Aorta (tissue), 5 donors: Measurements from ENCODE around the gene CLEC4C. TPM values are rescaled to one million over a fixed set of nuclear protein-coding genes. Genes with fewer than 3 reads are reported as not detected.
"Not testable (repeated sequence)": the region's sequence is repeated elsewhere in the genome, so short reads cannot be mapped to it uniquely, and the experiment has no call there.

Experiments
- ATAC-seq: fragments of 200-7000 bp; cut with Tn5 transposase; one replicate; pipeline ENCODE4 v1.9.1; 2022; ENCODE audit warnings: moderate library complexity; ENCODE audit not compliant: low FRiP score
- DNase-seq, 2 donors: peaks; one replicate each; pipeline ENCODE4 v3.0.0-alpha.2; 2020
- H3K27ac ChIP-seq, 2 donors: one replicate each; pipeline ENCODE4 v1.5.1; 2013; ENCODE audit warnings: low read length in 2 of 2, mild to moderate bottlenecking in 2 of 2, moderate library complexity in 2 of 2, control low read depth in 1 of 2, inconsistent platforms in 1 of 2, low read depth in 1 of 2
- H3K27me3 ChIP-seq, 2 donors: one replicate each; pipeline ENCODE4 v1.6.1; 2013; ENCODE audit warnings: control low read depth in 1 of 2, low read length in 1 of 2, mild to moderate bottlenecking in 1 of 2, moderate library complexity in 1 of 2; ENCODE audit not compliant: insufficient read depth in 2 of 2, control insufficient read depth in 1 of 2
- H3K36me3 ChIP-seq, 2 donors: one replicate each; pipeline ENCODE4 v1.6.1; 2013; ENCODE audit warnings: control low read depth in 1 of 2, low read length in 1 of 2, mild to moderate bottlenecking in 1 of 2; ENCODE audit not compliant: insufficient read depth in 2 of 2, control insufficient read depth in 1 of 2
- H3K4me1 ChIP-seq, 2 donors: one replicate each; pipeline ENCODE4 v1.6.1; 2013; ENCODE audit warnings: low read length in 2 of 2, control low read depth in 1 of 2, mild to moderate bottlenecking in 1 of 2, moderate library complexity in 1 of 2; ENCODE audit not compliant: insufficient read depth in 2 of 2, control insufficient read depth in 1 of 2
- H3K4me3 ChIP-seq, 2 donors: one replicate each; pipeline ENCODE4 v1.5.1; 2013; ENCODE audit warnings: low read length in 2 of 2, control low read depth in 1 of 2, mild to moderate bottlenecking in 1 of 2
- H3K9me3 ChIP-seq: one replicate; pipeline ENCODE4 v1.6.1; 2013; ENCODE audit warnings: mild to moderate bottlenecking, low read length; ENCODE audit not compliant: control insufficient read depth
- WGBS, 2 donors: extraction: QIAGEN DNeasy Blood & Tissue Kit; methylation state at CpG; one replicate each; pipeline ENCODE4 v1.1.7; 2013; 5-methylcytosine and 5-hydroxymethylcytosine counted together
- intact Hi-C, 2 donors: fragments of 100-400 bp; cut with DNase I; formaldehyde crosslinking; loops; one replicate each; pipeline versions ENCODE4 v1.14.2 to v1.15.0; 2022
- polyA plus RNA-seq, 2 donors: library from polyadenylated mRNA; stranded (reverse); fragments of 200-250 nt; gene quantifications; one replicate each; pipeline ENCODE4 v1.2.3, GENCODE V29; 2013
- total RNA-seq, 2 donors: library from RNA; stranded (reverse); fragmentation: NEBNext Ultra II Directional; extraction: Animal tissue kit (Norgen Biotek cat#: 25700); gene quantifications; one replicate each; pipeline ENCODE4 v1.2.1, GENCODE V29; 2021
- donor health status: healthy with polysubstance abuse.
- donor health status: Bipolar disorder and iron deficiency.
- donor health status: DM: no; HTN: no; CAD: no.
- donor health status: DM: no; HTN: no; CAD: no.
- donor health status: DM: yes; HTN: yes; CAD: no.

CLEC4C gene
- total and polyA plus RNA-seq, 4 donors = not detected

DNA sequence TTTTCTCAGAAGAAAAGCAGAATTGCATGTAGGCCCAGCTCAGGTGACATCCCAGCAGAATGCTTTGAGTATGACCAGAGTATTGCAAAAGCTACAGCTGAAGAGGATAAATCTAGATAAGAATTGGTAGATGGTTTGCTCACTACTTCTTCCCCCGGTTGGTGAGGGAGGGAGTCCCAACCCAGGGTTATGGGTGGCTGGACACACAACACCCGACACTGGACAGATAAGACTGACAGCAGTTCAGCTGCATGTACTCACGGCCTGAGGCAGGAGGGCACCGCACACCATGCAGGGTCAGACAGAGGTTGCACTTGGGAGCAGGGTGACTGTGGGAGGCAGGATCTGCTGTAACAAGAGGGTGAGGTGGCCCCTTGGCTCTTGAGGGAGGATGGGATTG, 1.7 kb upstream of the CLEC4C start:
- Histone ChIP-seq H3K4me1 (no peaks in the 10 kb centered on the region), H3K4me3 (no peak overlapping the region), H3K9me3 (peaks cover 1% of the 10 kb centered on the region), H3K36me3 (no peaks in the 10 kb centered on the region), H3K27ac (no peak overlapping the region), H3K27me3 (no peaks in the 10 kb centered on the region)
- DNase-seq (no peak), ATAC-seq (no peak)
- WGBS, 2 donors = 43 to 53% methylated on average over 4 of the region's 4 CpGs
- intact Hi-C loops = no loop called here

DNA sequence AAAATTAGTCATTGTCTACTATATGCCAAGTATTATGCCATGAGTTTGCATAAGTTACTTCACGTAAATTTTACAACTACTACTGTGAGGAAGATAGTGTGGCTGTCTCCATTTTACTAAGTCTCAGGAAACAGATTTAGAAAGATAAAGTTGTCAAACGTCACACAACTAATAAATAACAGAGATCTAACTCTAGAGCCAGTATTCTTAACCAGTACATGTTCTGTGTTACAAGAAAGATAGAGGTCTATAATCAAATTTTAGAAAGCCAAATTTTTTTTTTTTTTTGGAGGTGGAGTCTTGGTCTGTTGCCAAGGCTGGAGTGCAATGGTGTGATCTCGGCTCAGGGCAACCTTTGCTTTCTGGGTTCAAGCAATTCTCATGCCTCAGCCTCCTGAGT, 14.2 kb downstream of the CLEC4C start:
- DNase-seq (no peak), ATAC-seq (no peak)
- Histone ChIP-seq H3K4me1 (no peaks in the 10 kb centered on the region), H3K27ac (no peak overlapping the region), H3K9me3 (peaks cover 1% of the 10 kb centered on the region), H3K4me3 (no peak overlapping the region), H3K27me3 (no peaks in the 10 kb centered on the region), H3K36me3 (no peaks in the 10 kb centered on the region)
- WGBS, 2 donors = 43 to 47% methylated on average over 3 of the region's 3 CpGs
- intact Hi-C loops = no loop called here

DNA sequence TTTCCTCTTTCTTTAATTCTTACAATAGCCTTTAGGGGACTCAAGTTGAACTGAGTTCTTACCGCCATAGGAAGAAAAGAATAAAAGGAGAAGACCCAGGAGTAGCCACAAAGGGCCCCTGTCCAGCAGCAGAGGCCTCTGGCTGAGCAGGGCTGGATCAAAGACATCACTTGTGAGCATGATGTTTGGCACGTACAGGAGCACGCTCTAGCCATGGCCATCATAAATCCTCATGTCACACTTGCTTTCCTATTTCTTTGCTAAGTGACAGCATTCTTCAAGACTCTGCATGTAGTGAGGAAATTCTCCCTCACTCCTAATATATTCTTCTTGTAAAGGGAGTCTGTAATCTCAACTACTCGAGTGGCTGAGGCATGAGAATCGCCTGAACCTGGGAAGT, 15.7 kb downstream of the CLEC4C start:
- ATAC-seq = no peak
- intact Hi-C loops = no loop called here

DNA sequence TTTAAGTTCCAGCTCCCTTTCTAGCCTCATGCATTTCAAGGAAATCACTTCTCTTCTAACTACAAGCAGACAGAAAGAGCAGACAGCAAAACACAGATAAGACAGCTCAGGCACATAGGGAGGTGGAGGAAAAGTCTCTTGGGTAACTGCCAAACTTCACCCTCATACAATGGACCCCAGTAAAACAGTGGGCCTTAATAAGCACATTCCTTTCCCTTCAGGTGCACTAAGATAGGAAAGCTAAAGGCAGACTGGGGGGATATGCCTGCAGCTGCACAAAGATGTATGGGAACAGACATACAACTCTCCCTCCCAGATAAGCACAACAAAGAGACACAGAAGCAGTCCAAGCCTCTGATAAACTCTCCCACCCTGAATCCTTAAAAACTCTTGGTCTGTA, 16.2 kb downstream of the CLEC4C start:
- H3K4me1 ChIP-seq, H3K4me3 ChIP-seq, H3K9me3 ChIP-seq, DNase-seq, H3K27ac ChIP-seq, ATAC-seq, H3K27me3 ChIP-seq, intact Hi-C loops, H3K36me3 ChIP-seq: not testable (repeated sequence)

More for the DNA sequence above, 15.7 kb downstream of the CLEC4C start:
- 11 to 14% methylated on average over 5 of the region's 5 CpGs for WGBS, 2 donors
- Histone ChIP-seq H3K4me3 (no peak overlapping the region), H3K4me1 (no peaks in the 10 kb centered on the region), H3K36me3 (no peaks in the 10 kb centered on the region), H3K9me3 (peaks cover 1% of the 10 kb centered on the region), H3K27ac (no peak overlapping the region), H3K27me3 (no peaks in the 10 kb centered on the region)
- no peak for DNase-seq

DNA sequence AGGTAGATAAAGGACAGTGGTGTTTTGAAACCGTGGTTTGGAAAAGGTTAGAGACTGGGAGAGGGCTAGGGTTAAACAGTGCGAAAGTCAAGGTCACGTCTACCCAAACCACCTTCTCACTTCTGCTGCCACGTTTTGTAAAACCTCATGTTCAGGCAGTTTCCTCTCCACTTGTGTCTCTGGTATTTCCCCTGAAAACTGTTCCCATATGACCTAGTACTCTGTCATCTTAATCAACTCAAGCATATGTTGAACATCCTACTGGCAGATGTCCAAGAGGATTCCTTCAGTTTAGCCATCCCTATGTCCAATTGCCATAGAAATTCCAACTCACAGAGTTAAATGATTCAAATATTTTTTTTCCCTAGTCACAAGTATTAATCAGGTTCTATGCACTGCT, 17.4 kb downstream of the CLEC4C start:
- no peak for ATAC-seq
- Histone ChIP-seq H3K27ac (no peak overlapping the region), H3K9me3 (no peaks in the 10 kb centered on the region), H3K4me3 (no peak overlapping the region), H3K27me3 (no peaks in the 10 kb centered on the region), H3K36me3 (no peaks in the 10 kb centered on the region), H3K4me1 (no peaks in the 10 kb centered on the region)
- intact Hi-C loops = no loop called here
- no peak for DNase-seq
- WGBS, 2 donors = 53 to 54% methylated on average over 4 of the region's 4 CpGs

DNA sequence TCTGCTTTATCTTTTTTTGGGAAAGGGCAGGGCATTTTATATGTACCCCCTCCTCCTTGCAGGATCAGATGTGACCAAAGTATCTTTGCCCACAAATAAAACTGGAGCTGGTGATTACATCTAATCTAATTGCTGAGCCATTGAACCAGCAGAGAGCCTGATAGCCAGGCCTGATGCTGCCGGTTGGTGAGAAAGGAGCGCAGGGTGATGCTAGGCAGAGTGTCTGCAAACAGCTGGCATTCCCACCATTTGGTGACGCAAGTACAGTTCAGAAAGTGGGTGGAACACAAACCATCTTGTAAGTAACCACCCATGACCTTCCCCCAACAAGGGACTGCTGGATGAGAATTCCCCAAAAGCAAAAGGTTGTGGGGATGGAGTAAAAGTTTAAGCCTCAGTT, 23.2 kb downstream of the CLEC4C start:
- intact Hi-C loops = no loop called here
- ATAC-seq (no peak), DNase-seq (no peak)
- WGBS, 2 donors = 32 to 68% methylated on average over 3 of the region's 3 CpGs
- Histone ChIP-seq H3K27ac (no peak overlapping the region), H3K9me3 (no peaks in the 10 kb centered on the region), H3K4me3 (no peak overlapping the region), H3K4me1 (no peaks in the 10 kb centered on the region), H3K36me3 (no peaks in the 10 kb centered on the region), H3K27me3 (no peaks in the 10 kb centered on the region)

DNA sequence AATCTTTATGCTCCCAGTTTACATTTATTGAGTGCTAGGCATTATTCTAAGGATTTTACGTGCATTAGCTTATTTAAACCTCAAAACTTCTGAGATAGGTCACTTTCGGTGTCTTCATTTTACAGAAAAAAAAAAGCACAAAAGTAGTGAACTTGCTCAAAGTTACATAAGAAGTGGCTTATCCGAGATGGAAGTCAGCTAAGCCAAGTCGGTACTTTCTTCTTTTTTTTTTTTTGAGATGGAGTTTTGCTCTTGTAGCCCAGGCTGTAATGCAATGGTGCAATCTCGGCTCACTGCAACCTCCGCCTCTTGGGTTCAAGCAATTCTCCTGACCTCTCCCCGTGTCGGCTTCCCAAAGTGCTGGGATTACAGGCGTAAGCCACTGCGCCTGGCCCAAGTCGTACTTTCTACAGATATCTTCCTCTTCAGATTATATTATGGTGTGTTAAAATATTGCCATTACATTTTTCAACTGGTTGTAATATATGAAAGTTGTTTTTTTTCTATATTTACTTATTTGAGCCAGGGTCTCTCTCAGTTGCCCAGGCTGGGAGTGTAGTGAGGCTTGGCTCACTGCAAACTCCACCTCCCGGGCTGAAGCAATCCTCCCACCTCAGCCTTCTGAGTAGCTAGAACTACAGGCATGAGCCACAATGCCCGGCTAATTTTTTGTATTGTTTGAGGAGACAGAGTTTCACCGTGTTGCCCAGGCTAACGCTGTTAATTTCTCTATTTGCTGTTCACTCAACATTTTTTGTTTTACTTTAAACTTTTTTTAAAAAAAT, 27.0 kb downstream of the CLEC4C start:
- Histone ChIP-seq H3K27me3 (no peaks in the 10 kb centered on the region), H3K4me1 (no peaks in the 10 kb centered on the region), H3K27ac (no peak overlapping the region), H3K4me3 (no peak overlapping the region), H3K9me3 (no peaks in the 10 kb centered on the region), H3K36me3 (no peaks in the 10 kb centered on the region)
- WGBS, 2 donors = 53 to 57% methylated on average over 15 of the region's 15 CpGs
- no peak for DNase-seq
- intact Hi-C loops = no loop called here
- ATAC-seq = no peak

DNA sequence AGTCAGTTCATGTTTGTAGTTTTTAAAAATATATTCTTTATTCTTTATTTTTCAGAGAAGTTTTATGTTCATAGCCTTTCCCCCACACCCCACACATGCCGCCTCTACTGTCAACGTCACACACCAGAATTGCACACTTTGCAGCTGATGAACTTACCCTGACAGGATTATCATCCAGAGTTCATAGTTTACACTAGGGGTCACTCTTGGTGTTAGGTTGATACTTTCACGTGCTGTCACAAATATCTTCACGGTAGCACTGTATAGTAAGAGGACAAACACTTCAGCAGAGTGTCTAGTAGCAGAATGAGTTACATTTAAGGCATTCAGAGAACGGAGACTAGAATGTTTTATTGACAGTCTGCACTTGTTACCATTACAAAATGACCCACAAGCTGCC, 30.8 kb downstream of the CLEC4C start:
- no peak for DNase-seq
- WGBS, 2 donors = 5 to 8% methylated on average over 5 of the region's 5 CpGs
- no peak overlapping the region for H3K4me3 ChIP-seq
- no peaks in the 10 kb centered on the region for H3K9me3 ChIP-seq
- no peaks in the 10 kb centered on the region for H3K36me3 ChIP-seq
- no peaks in the 10 kb centered on the region for H3K4me1 ChIP-seq
- no peaks in the 10 kb centered on the region for H3K27me3 ChIP-seq
- intact Hi-C loops = no loop called here
- H3K27ac ChIP-seq = no peak overlapping the region
- ATAC-seq = no peak

DNA sequence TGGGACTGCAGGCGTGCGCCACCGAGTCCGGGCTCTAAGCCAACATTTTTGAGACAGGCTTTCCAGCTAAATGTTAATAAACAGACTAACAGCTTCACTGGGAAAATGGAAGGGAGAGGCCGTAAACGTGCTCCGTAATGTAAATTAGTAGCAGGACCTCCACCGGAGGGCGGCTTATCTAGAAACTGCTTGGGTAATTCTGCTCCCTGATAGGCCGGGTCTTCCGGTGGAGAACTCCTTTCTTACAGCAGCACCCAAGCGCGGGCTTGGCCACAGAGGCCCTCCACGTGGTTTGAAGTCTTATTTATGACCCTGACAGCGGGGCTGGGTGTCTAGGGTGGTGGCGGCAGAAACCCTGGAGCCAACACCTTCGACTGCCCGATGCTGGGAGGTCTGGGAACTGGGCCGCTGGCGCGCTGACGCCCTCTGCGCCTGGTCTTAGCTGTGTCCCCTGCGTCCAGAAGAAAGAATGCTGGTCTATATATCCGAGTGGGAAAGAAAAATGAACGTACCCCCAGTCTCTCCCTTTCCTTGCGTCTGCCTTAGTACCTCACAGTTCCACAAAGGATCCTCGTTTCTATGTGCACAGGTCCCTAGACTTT, 34.2 kb downstream of the CLEC4C start:
- H3K27ac ChIP-seq = no peak overlapping the region
- DNase-seq = no peak
- 90 to 91% methylated on average over 28 of the region's 28 CpGs for WGBS, 2 donors

More for the DNA sequence above, 34.2 kb downstream of the CLEC4C start:
- Histone ChIP-seq H3K9me3 (no peaks in the 10 kb centered on the region), H3K4me3 (no peak overlapping the region), H3K27me3 (no peaks in the 10 kb centered on the region), H3K4me1 (no peaks in the 10 kb centered on the region), H3K36me3 (no peaks in the 10 kb centered on the region)
- no peak for ATAC-seq
- intact Hi-C loops = no loop called here
